GM18502 (cell line): ENCODE measurements around the gene ENDOV.

Experiments used
- ATAC-seq: cut with Tn5 transposase; IDR thresholded peaks from one replicate; pipeline ENCODE4 v1.9.1; 2021; ENCODE audit warnings: mild to moderate bottlenecking; ENCODE audit not compliant: unreplicated experiment, poor library complexity

Gene ENDOV

DNA sequence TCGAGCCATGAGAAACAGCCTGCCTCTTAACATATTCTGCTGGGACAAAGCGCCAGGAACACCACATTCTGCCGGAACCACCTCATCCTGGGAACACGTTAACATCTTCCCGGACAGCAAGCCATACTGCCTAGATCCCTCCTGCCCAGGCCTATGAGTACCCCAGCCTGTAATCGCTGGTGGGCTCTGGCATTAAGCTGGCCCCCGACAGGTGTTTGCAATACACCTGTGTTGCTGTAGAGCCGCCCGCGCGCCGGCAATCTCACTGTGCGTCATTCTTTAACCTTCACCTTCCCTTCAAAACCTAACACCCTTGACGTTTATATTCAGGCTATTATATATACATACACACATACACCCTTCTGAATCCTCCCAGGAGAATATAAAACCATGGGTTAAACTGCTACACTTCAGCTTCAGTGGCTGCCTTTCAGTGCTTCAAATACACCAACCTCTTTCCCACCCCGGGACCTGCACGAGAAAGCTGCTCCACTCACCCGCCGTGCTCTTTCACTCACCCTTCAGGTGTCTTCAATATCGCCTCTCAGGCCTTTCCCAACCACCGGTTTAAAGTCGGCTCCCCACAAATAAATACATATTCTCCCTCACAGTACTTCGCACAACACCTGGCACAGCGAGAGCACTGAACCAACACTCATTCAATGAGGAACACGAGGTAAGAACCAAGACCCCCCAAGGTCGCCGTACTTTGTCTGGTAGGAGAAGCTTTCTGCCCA lies 1.0 kb upstream of the ENDOV start:
- no peak for ATAC-seq

DNA sequence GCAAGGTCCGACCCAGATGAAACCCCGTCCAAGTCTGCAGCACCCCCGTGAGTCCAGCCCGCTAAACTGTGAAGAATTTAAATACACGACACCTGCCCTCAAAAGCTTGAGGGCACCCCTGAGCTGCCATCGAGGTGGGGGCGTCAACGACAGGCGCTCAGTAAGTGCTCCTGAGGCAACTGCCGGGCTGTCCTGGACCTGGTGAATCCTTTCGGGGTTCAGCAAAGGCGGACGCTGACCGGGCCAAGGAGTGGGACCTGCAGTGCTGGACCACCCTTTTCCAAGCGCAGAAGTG lies 512 bp upstream of the ENDOV start:
- ATAC-seq = no peak

DNA sequence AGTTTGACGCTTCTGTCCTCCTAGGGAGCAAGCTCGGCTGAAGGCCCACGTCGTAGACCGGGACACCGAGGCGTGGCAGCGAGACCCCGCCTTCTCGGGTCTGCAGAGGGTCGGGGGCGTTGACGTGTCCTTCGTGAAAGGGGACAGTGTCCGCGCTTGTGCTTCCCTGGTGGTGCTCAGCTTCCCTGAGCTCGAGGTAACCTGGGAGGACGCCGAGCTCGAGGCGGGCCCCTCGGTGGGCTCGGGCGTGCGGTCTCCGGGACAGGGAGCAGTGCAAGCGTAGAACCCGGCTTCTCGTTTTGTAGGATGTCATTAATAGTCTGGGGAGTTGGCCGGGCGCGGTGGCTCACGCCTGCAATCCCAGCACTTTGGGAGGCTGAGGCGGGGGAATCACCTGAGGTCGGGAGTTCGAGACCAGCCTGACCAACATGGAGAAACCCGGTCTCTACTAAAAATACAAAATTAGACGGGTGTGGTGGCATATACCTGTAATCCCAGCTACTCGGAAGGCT lies 715 bp downstream of the ENDOV start:
- ATAC-seq = no peak

DNA sequence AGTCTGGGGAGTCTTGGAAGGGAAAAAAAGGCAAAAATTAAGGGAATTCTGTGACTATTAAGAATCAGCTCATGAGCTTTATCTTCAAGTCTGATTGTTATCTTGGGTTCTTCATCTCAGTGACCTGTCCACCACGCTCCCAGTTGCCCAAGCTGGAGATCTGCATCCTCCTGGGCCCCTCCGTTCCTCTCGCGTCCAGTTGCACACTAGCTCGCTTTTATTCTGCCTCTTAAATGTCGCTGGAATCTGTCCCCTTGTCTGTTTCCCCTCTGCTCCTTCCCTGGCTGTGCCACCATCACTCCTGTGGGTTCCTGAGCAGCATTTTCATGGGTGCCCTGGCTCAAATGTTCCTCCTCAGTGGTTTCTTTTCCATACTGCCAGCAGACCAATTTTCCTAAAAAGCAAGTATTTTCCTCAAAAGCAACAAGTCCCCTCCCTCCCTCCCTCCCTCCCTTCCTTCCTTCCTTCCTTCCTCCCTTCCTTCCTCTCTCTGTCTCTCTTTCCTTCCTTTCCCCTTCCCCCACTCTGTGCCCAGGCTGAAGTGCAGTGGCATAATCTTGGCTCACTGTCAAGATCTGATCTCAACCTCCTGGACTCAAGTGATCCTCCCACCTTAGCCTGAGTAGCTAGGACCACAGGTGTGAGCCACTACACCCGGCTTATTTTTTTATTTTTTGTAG lies 1.4 kb downstream of the ENDOV start:
- no peak for ATAC-seq

DNA sequence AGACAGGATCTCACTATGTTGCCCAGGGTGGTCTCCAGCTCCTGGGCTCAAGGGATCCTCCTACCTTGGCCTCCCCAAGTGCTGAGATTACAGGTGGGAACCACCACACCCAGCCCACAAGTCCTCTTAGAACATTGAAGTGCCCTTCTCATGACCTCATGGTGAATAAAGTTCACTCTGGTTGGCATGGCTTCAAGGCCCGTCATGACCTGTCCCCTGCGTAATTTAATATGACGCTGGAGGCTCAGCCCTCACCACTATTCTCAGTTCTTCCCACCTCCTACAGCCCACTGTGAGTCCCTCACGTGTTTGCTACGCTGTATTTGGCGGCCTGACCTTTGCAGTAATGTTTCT lies 1.9 kb downstream of the ENDOV start:
- no peak for ATAC-seq

DNA sequence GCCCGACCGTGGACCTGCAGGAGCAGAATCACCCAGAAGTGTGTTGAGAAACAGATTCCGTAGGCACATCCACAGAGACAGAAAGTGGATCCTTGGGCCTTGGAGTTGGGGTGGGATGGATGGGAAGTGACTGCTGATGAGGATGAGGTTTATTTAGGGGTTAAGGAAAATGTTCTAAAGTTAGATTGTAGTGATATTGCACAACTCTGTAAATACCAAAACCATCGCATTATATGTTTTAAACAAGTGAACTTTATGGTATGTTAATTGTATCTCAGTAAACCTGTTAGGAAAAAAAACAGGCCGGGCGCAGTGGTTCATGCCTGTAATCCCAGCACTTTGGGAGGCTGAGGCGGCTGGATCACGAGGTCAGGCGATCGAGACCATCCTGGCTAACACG lies 3.6 kb downstream of the ENDOV start:
- ATAC-seq = no peak

DNA sequence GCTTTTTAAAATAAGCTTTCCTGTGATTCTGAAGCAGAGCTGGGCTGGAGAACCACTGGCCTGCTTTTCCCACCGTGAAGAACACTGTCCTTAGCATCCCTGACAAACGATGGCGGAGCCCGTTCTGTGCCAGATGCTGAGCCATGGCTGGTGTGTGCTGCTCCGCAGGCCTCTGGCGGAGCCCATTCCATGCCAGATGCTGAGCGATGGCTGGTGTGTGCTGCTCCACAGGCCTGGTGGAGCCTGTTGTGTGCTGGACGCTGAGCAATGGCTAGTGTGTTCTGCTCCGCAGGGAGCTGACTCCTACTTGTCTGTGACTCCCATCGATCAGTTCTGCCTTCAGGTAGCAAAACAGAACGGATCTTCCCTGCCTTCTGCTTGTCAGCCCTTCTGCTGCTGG lies 4.3 kb downstream of the ENDOV start:
- ATAC-seq = no peak

DNA sequence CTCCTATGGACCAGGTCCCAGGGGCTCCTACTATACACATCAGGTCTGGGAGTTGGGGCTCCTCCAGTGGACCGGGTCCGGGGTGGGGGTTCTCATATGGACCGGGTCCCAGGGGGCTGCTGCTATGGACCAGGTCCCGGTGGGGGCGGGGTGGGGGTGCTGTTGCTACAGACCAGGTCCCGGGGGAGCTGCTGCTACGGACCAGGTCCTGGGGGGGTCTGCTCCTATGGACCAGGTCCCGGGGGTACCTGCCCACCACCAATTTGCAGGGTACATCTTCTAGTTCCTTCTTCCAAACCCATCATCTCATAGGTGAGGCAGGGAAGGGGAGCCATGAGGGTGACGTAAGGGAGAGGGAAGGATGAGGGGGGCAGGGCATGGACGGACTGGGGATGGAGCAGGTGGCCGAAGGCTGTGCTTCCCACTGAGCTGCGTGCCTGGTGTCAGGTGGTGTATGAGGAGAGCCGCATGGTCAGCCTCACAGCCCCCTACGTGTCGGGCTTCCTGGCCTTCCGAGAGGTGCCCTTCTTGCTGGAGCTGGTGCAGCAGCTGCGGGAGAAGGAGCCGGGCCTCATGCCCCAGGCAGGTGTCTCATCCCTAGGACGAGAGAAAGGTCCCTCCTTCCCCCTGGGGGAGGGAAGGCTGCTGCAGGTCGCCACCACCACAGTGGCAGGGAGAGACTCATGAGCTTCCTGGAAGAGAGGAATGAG lies 6.6 kb downstream of the ENDOV start:
- ATAC-seq = no peak

DNA sequence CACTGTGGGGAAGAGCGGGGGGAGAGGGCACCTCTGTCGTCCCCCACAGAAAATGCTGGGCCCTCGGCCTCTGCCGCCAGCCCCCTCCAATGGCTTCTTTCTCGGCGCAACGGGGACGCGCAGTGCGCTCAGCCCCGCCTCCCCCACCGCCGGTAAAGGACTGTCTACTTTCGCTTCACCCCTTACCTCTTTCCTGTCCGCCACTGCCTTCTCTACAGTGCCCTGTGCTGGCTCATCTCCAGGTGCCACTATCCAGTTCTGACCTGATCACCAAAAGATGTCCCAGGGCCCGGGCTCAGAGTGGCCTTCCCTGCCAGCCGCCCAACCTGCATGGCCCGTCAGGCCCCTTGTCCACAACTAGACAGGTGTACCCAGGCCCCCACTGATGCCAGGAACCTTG lies 7.3 kb downstream of the ENDOV start:
- no peak for ATAC-seq

DNA sequence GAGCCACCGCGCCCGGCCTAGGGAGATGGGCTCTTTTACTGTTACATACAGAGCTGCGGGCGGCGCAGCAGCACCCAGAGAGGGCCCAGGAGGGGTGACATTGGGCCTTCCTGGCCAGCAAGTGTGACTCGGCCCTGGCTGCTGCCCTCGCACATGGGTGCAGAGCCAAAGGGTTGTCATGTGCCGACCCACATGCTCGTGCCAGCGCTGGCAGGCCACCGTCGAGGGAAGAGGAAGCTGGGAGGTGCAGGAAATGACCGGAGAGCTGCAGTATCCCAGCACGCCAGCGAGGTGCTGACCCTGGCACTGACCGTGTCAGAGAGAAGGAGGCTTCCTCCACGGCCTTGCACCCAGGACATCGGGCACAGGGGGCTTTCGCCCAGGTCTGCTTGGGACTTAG lies 8.0 kb downstream of the ENDOV start:
- no peak for ATAC-seq

DNA sequence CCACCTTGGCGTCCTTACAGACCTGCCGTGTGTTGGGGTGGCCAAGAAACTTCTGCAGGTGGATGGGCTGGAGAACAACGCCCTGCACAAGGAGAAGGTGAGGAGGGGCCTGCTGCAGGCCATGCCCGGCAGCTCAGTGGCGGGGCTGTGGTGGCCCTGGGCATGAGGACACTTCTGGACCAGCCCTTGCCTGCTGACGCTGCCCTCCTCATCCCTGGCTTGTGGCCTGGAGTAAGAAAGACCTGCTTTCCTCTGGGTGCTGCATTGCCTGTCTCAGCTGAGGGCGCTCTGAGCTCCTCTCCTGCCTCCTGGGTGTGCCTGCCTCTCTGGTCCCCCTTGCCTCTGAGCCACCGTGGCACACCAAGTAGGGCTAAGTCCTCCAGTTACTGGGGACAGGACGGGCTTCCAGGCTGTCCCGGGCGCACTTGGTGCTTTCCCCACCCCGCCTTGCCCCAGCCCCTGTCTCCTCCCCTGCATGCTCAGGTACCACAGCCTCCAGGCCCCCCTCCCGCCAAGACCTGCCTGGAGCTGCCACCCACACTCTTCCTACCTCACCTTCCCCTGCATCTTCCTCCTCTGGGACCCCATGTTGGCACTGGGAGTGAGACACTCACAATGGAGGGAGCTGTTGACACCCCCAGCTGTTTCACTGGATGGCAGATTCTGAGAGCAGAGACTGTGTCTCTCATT lies 8.7 kb downstream of the ENDOV start:
- no peak for ATAC-seq

DNA sequence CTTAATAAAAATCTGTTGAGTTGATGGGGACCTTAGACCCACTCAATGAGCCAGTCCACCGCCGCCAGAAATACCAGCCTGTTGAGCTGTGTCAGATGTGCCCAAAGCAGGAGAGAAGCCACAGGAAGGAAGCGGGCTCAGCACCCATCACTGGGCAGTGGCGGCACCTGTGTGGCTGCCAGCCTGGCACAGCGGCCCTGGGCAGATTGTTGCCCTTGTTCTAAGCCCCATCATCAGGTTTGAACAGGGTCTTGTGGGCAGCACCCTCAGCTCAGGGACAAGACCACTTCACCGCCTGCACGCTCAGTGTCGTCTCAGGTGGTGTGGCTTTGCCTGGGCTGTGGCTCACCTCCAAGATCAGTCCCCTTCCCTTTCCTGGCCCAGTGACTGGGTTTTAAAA lies 9.3 kb downstream of the ENDOV start:
- ATAC-seq = no peak

DNA sequence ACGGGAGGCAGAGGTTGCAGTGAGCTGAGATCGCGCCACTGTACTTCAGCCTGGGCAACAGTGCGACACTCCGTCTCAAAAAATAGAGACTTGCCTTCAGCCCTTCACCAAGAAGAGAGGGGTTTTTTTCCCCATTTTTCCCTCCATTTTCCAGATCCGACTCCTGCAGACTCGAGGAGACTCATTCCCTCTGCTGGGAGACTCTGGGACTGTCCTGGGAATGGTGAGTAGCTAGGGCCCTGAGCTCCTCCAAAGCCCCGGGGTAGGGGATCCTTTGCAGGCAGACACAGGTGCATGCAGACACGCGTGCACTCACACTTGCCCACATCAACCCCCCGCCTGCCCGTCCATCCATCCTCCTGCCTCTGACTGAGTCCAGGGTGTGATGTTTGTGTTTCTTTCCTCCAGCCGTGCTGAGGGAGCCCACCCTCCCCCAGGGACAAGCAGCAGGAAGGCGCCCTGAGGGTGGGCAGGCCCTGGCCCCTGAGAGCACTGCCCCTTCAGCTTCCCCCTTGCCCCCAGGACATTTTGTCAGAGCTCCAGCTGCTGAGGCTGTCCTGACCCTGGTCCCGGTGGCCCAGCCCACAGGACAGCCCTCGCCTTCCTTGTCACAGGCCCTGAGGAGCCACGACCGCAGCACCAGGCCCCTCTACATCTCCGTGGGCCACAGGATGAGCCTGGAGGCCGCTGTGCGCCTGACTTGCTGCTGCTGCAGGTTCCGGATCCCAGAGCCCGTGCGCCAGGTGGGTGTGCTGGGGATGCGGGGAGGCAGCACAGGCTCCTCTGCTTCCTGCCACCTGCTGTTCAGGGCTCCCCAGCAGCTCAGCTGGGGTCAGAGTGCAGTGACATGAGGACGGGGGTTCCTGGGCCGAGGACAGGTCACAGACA lies 10.2 kb downstream of the ENDOV start:
- ATAC-seq = no peak

DNA sequence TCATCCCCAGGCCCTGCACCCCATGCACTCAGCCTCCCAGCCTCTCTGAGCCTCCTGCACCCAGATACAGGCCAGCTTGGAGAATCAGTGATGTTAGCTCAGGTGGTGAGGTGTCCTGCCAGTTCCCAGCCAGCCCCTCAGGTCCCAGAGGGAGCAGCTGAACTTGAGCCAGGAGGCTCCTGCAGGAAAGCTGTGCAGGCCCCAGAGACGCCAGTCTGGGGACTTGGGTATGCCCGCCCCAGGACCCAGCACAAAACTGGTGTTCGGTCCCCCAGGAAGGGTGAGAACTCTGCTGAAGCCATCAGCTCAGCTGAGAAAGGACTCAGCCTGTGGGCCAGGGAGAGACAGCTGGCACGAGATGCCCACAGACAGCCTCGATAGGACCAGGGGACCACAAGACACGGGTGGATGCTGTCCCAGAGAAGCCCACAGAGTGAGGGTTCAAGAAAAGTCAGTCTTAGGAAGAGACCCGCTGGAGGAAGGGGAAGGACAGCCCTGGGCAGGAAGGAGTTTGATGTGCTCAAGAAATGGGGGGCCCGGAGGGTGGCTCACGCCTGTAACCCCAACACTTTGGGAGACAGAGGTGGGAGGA lies 11.0 kb downstream of the ENDOV start:
- no peak for ATAC-seq

DNA sequence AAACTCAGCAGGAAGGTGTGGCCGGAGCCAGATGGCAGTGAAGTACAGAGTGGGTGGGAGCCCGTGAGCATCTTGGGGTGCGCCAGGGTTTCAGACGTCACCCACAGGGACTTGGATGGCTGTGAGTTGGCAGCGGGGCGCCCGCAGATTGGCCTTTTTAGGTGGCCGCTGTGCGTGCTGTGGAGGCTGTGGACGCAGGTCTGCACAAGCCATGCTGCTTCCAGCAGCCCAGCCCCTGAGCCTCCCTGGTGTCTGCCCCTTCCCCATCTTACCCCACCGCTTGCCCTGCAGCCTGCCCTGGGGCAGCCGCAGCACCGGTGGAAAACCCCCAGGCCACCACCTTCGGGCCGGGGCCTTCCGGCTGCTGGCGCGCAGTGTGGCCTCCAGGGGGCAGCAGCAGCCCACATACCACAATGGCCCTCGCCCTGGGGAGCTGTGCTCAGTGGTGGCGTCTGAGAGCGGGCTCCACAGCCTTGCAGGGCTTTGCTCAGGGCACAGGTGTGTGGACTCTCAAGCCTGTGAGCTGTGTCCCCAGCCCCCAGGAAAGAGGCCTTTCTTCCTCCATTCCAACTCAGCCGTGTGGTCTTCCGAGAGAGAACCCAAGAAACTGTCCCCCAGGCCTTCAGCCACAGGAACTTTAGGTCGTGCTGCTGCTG lies 11.8 kb downstream of the ENDOV start:
- no peak for ATAC-seq

DNA sequence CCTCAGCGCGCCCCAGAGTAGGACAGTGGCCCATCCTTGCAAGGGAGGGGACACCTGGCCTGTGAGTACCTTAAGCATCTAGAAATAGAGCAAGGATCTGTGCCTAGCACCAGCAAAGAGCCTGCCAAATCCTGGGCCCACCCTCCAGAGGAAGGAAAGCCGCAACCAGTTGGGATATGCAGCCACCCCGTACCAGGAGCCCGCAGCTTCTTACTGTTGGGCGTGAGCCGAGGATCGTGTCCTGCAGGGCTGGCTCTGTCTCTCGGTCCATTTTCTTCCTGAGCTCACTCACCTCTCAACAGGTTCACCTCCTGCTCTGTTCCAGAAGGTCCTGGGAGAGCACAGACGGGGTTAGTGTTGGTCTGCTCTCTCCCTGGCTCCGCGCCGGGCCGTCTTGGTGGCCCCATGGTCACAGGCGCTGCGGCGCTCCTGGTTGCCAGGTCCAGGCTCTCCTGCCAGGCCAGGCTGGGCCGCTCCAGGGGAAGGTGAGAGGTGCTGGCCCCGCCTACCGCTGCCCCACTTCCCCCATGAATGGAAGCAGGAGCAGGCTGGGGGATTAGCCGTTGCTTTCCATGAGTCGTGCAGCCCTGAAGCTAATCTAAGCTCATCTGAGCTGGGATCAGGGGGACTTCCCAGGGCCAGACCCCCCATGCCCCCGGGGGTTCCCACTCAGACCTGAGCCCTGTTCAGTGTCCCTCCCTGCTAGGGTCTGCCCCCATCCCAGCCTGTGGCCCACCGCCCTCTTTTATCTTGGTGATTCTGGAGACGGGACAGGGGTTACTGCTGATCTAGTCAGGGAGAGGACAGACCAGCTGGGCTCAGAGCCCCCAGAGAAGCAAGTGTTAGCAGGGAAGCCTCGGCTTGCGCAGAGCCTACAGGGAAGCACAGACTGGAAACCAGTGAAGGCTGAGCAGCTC lies 12.7 kb downstream of the ENDOV start:
- ATAC-seq = no peak

DNA sequence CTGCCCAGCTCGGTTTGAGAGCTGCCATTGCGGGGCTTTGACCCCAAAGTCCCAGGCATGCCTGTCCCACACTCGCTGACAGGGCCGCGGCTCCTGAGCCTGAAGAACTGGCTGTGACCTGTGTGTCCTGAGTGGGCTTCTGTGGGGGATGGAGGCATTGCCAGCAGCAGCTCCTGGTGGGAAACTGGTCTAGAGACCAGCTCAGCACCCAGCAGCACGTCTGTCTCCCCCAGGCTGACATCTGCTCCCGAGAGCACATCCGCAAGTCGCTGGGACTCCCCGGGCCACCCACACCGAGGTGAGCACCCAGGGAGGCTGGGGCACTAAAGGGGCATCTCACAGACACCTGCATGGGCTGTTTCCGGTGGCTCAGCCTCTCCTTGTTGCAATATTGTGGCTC lies 13.4 kb downstream of the ENDOV start:
- ATAC-seq = no peak

DNA sequence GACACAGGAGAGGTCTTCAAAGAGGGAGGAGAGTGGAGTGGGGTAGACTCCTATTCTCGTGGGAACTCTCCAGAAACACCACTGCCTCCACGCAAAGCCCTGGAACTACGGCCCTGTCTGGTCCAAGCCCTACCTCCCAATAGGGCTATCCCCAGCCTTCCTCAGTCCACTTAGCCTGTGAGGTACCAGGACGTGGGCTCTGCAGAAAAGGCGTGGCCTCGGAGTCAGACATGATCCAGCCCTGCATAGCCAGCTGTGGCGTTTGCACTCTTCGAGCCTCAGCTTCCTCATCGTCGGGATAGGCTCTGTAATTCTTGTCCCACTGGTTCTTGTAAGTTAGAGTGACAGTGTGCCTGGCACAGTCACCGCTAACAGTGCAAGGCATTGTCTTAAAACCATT lies 13.8 kb downstream of the ENDOV start:
- no peak for ATAC-seq
